Spleen (tissue), 7 donors: ENCODE data around the gene NKX1-1.
"Not testable (repeated sequence)": the region's sequence is repeated elsewhere in the genome, so short reads cannot be mapped to it uniquely, and the experiment has no call there.

Experiments used
- POLR2A ChIP-seq, 3 donors: fragments of 450-650 bp; IDR thresholded peaks; one replicate each; pipeline ENCODE4 v1.5.1; 2017; ENCODE audit warnings: antibody characterized with exemption in 3 of 3, mild to moderate bottlenecking in 1 of 3
- POLR2AphosphoS5 ChIP-seq, 3 donors: sonication (generic); formaldehyde crosslinking; IDR thresholded peaks; one replicate each; pipeline ENCODE4 v1.5.1; 2017; ENCODE audit warnings: antibody characterized with exemption in 3 of 3
- TF ChIP-seq, protein P1 (sequence below), 11 experiments: fragments of 200-600 bp in 7 of 11; fragments of 450-650 bp in 4 of 11; sonication (generic) in 4 of 11; IDR thresholded peaks in 8 of 11; conservative IDR thresholded peaks in 3 of 11; 1 replicate in 7 of 11; 2 replicates in 4 of 11; pipeline versions ENCODE4 v1.4.0 to v1.8.0; 2016 to 2021; ENCODE audit warnings: antibody characterized with exemption in 11 of 11, inconsistent platforms in 4 of 11, mild to moderate bottlenecking in 1 of 11
- donor health status: DM: no; HTN: no; CAD: no; lungs with moderate emphysema.
- donor health status: DM: no; HTN: no; CAD: no.
- donor health status: DM: no; HTN: no; CAD: no.

DNA sequence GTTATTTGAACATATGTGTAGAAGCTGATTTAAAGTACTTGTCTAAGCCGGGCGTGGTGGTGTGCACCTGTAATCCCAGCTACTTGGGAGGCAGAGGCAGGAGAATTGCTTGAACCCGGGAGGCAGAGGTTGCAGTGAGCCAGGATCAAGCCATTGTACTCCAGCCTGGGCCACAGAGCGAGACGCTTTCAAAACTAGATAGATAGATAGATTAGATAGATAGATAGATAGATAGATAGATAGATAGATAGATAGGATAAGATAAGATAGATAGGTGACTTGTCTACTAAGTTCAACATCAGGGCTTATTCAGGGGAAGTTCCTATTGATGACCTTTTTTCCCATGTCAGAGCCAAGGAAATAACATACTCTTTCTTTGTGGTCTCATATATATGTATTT lies 12.9 kb downstream of the NKX1-1 start:
- TF ChIP-seq POLR2AphosphoS5, POLR2A (IDR thresholded peaks at IDR 0.05): not testable (repeated sequence)
- TF ChIP-seq, protein P1, sequence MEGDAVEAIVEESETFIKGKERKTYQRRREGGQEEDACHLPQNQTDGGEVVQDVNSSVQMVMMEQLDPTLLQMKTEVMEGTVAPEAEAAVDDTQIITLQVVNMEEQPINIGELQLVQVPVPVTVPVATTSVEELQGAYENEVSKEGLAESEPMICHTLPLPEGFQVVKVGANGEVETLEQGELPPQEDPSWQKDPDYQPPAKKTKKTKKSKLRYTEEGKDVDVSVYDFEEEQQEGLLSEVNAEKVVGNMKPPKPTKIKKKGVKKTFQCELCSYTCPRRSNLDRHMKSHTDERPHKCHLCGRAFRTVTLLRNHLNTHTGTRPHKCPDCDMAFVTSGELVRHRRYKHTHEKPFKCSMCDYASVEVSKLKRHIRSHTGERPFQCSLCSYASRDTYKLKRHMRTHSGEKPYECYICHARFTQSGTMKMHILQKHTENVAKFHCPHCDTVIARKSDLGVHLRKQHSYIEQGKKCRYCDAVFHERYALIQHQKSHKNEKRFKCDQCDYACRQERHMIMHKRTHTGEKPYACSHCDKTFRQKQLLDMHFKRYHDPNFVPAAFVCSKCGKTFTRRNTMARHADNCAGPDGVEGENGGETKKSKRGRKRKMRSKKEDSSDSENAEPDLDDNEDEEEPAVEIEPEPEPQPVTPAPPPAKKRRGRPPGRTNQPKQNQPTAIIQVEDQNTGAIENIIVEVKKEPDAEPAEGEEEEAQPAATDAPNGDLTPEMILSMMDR (IDR thresholded peaks at IDR 0.05 in 8 of 11, conservative IDR thresholded peaks at IDR 0.05 in 3 of 11): not testable (repeated sequence)
